ENCODE measurements around the gene ZNF474.

Gene ZNF474

GRCh38 chr5:122153230-122153629, 23.9 kb downstream of the ZNF474 start:
- Histone ChIP-seq H3K27ac (no peak overlapping the region), H3K9me3 (ENCODE audit: control insufficient read depth, low read length) (no peaks in the 10 kb centered on the region), H3K27me3 (ENCODE audit: control insufficient read depth, insufficient read depth, low read length) (no peaks in the 10 kb centered on the region), H3K4me2 (ENCODE audit: low read length) (no peak overlapping the region), H3K36me3 (ENCODE audit: control insufficient read depth, insufficient read depth, low read length) (no peaks in the 10 kb centered on the region), H3K4me3 (ENCODE audit: low read depth, low read length) (no peak overlapping the region), H3K79me2 (no peaks in the 10 kb centered on the region), H2AFZ (no peak overlapping the region), H3K4me1 (no peaks in the 10 kb centered on the region), H3K9ac (no peak overlapping the region)
- no peak for TF ChIP-seq CTCF (IDR thresholded peaks at IDR 0.05)

- Histone ChIP-seq H3K27me3 (ENCODE audit: control insufficient read depth, insufficient read depth, low read length) (no peaks in the 10 kb centered on the region), H3K4me1 (no peaks in the 10 kb centered on the region), H3K9me3 (ENCODE audit: control insufficient read depth, low read length) (no peaks in the 10 kb centered on the region), H2AFZ (no peak overlapping the region), H3K36me3 (ENCODE audit: control insufficient read depth, insufficient read depth, low read length) (no peaks in the 10 kb centered on the region), H3K4me2 (ENCODE audit: low read length) (no peak overlapping the region), H3K9ac (no peak overlapping the region), H3K27ac (no peak overlapping the region), H3K79me2 (no peaks in the 10 kb centered on the region), H3K4me3 (ENCODE audit: low read depth, low read length) (no peak overlapping the region)
- no peak for TF ChIP-seq CTCF (IDR thresholded peaks at IDR 0.05)
Measured at GRCh38 chr5:122153774-122154173, 24.4 kb downstream of the ZNF474 start.

- no peak overlapping the region for H3K9ac ChIP-seq
- TF ChIP-seq CTCF (IDR thresholded peaks at IDR 0.05): no peak
- no peak overlapping the region for H2AFZ ChIP-seq
- H3K4me3 ChIP-seq (ENCODE audit: low read depth, low read length): no peak overlapping the region
- H3K27ac ChIP-seq: no peak overlapping the region
- no peaks in the 10 kb centered on the region for H3K36me3 ChIP-seq (ENCODE audit: control insufficient read depth, insufficient read depth, low read length)
- no peak overlapping the region for H3K4me2 ChIP-seq (ENCODE audit: low read length)
- no peaks in the 10 kb centered on the region for H3K9me3 ChIP-seq (ENCODE audit: control insufficient read depth, low read length)
- no peaks in the 10 kb centered on the region for H3K27me3 ChIP-seq (ENCODE audit: control insufficient read depth, insufficient read depth, low read length)
- H3K79me2 ChIP-seq: no peaks in the 10 kb centered on the region
- no peaks in the 10 kb centered on the region for H3K4me1 ChIP-seq
Measured at GRCh38 chr5:122154491-122154890, 25.1 kb downstream of the ZNF474 start.

- Histone ChIP-seq H3K27ac (no peak overlapping the region), H3K9me3 (ENCODE audit: control insufficient read depth, low read length) (no peaks in the 10 kb centered on the region), H3K27me3 (ENCODE audit: control insufficient read depth, insufficient read depth, low read length) (no peaks in the 10 kb centered on the region), H3K79me2 (no peaks in the 10 kb centered on the region), H3K36me3 (ENCODE audit: control insufficient read depth, insufficient read depth, low read length) (no peaks in the 10 kb centered on the region), H3K4me3 (ENCODE audit: low read depth, low read length) (no peak overlapping the region), H2AFZ (no peak overlapping the region), H3K4me1 (no peaks in the 10 kb centered on the region), H3K4me2 (ENCODE audit: low read length) (no peak overlapping the region), H3K9ac (no peak overlapping the region)
- no peak for TF ChIP-seq CTCF (IDR thresholded peaks at IDR 0.05)
Measured at GRCh38 chr5:122154910-122155309, 25.6 kb downstream of the ZNF474 start.

- Histone ChIP-seq H3K4me2 (ENCODE audit: low read length) (no peak overlapping the region), H3K79me2 (no peaks in the 10 kb centered on the region), H3K27me3 (ENCODE audit: control insufficient read depth, insufficient read depth, low read length) (no peaks in the 10 kb centered on the region), H3K9me3 (ENCODE audit: control insufficient read depth, low read length) (no peaks in the 10 kb centered on the region), H3K4me1 (no peaks in the 10 kb centered on the region), H3K36me3 (ENCODE audit: control insufficient read depth, insufficient read depth, low read length) (no peaks in the 10 kb centered on the region), H3K9ac (no peak overlapping the region), H2AFZ (no peak overlapping the region), H3K4me3 (ENCODE audit: low read depth, low read length) (no peak overlapping the region), H3K27ac (no peak overlapping the region)
- TF ChIP-seq CTCF (IDR thresholded peaks at IDR 0.05): no peak
Measured at GRCh38 chr5:122155546-122155945, 26.2 kb downstream of the ZNF474 start.

Data from parathyroid adenoma (tissue), 2 donors.